WTC11 (cell line): ENCODE results near the gene NPAS3. TPM values are rescaled to one million over a fixed set of nuclear protein-coding genes. Genes with fewer than 3 reads are reported as not detected.

Experiments used
- ATAC-seq: fragments of 200-7000 bp; cut with Tn5 transposase; 2 replicates; pipeline ENCODE4 v1.10.0; 2021; ENCODE audit warnings: mild to moderate bottlenecking, moderate library complexity
- CTCF ChIA-PET: fragments of 300-600 bp; sonication (Branson Sonifier 250); formaldehyde crosslinking; loops from one replicate; lab custom pipeline; 2021; ENCODE audit warnings: antibody characterized with exemption; lab: Charles Lee
- POLR2A ChIA-PET: fragments of 350-600 bp; sonication (Branson Sonifier 250); formaldehyde crosslinking; loops from one replicate; lab custom pipeline; 2021; ENCODE audit warnings: antibody characterized with exemption; lab: Charles Lee
- DNase-seq: peaks from one replicate; pipeline ENCODE4 v3.0.0; 2021; ENCODE audit warnings: low spot score
- H3K27ac Mint-ChIP-seq: 2 replicates; pipeline ENCODE4 v1.8.0; 2021; ENCODE audit warnings: mixed read lengths
- H3K27me3 Mint-ChIP-seq: 2 replicates; pipeline ENCODE4 v1.8.0; 2021; ENCODE audit warnings: low read depth, mild to moderate bottlenecking, moderate library complexity, mixed read lengths
- H3K36me3 Mint-ChIP-seq: 2 replicates; pipeline ENCODE4 v1.8.0; 2021; ENCODE audit warnings: mixed read lengths
- H3K4me1 Mint-ChIP-seq: 2 replicates; pipeline ENCODE4 v1.8.0; 2022; ENCODE audit warnings: mixed read lengths
- H3K4me3 Mint-ChIP-seq: 2 replicates; pipeline ENCODE4 v1.8.0; 2021; ENCODE audit warnings: mild to moderate bottlenecking, moderate library complexity, mixed read lengths
- H3K9me3 Mint-ChIP-seq: 2 replicates; pipeline ENCODE4 v1.8.0; 2021; ENCODE audit warnings: mixed read lengths
- CBFB ChIP-seq: sonication (generic); formaldehyde crosslinking; IDR thresholded peaks from 2 replicates; pipeline ENCODE4 v1.8.1; 2022; ENCODE audit warnings: mild to moderate bottlenecking, low read depth, missing genetic modification reagents
- CREM ChIP-seq: sonication (generic); formaldehyde crosslinking; IDR thresholded peaks from 2 replicates; pipeline ENCODE4 v1.8.1; 2022; ENCODE audit warnings: mild to moderate bottlenecking, missing genetic modification reagents, moderate library complexity
- ELF4 ChIP-seq: sonication (generic); formaldehyde crosslinking; IDR thresholded peaks from 2 replicates; pipeline ENCODE4 v1.8.1; 2022; ENCODE audit warnings: low read depth, mild to moderate bottlenecking, moderate library complexity, missing genetic modification reagents
- EMX1 ChIP-seq: fragments of 250-450 bp; sonication (Bioruptor Pico); IDR thresholded peaks from 2 replicates; pipeline ENCODE4 v1.8.0; 2021; ENCODE audit warnings: mild to moderate bottlenecking
- ERG ChIP-seq: fragments of 250-450 bp; sonication (Bioruptor Pico); IDR thresholded peaks from 2 replicates; pipeline ENCODE4 v1.8.0; 2021; ENCODE audit warnings: mild to moderate bottlenecking
- GRHL2 ChIP-seq: fragments of 250-450 bp; sonication (Bioruptor Pico); IDR thresholded peaks from 2 replicates; pipeline ENCODE4 v1.8.0; 2022; ENCODE audit warnings: mild to moderate bottlenecking, moderate library complexity; ENCODE audit not compliant: insufficient replicate concordance, severe bottlenecking
- IRF1 ChIP-seq: sonication (generic); formaldehyde crosslinking; IDR thresholded peaks from 2 replicates; pipeline ENCODE4 v1.8.0; 2023; ENCODE audit warnings: missing genetic modification reagents
- JAZF1 ChIP-seq: fragments of 250-450 bp; sonication (Bioruptor Pico); IDR thresholded peaks from 2 replicates; pipeline ENCODE4 v1.9.0; 2021; ENCODE audit warnings: moderate library complexity, mild to moderate bottlenecking, inconsistent platforms
- NR2C2 ChIP-seq: sonication (generic); formaldehyde crosslinking; IDR thresholded peaks from 2 replicates; pipeline ENCODE4 v1.8.0; 2022; ENCODE audit warnings: mild to moderate bottlenecking, missing genetic modification reagents
- ZNF121 ChIP-seq: sonication (generic); formaldehyde crosslinking; IDR thresholded peaks from 2 replicates; pipeline ENCODE4 v1.8.0; 2023; ENCODE audit warnings: missing genetic modification reagents
- ZNF281 ChIP-seq: sonication (generic); formaldehyde crosslinking; IDR thresholded peaks from 2 replicates; pipeline ENCODE4 v1.8.0; 2023; ENCODE audit warnings: mild to moderate bottlenecking, missing genetic modification reagents
- ZNF317 ChIP-seq: sonication (generic); formaldehyde crosslinking; IDR thresholded peaks from 2 replicates; pipeline ENCODE4 v1.8.1; 2023; ENCODE audit warnings: low read depth, mild to moderate bottlenecking, moderate library complexity, missing genetic modification reagents, borderline replicate concordance
- ZNF423 ChIP-seq: fragments of 250-450 bp; sonication (Bioruptor Pico); IDR thresholded peaks from 2 replicates; pipeline ENCODE4 v2.1.2; 2022; ENCODE audit warnings: mild to moderate bottlenecking, moderate library complexity
- total RNA-seq: library from RNA; stranded (reverse); gene quantifications from 3 replicates; pipeline ENCODE4 v1.2.3, GENCODE V29; 2021
- TF ChIP-seq, protein P1 (sequence below): fragments of 250-450 bp; sonication (Bioruptor Pico); IDR thresholded peaks from 2 replicates; pipeline ENCODE4 v2.1.2; 2022; ENCODE audit warnings: mild to moderate bottlenecking, moderate library complexity
- TF ChIP-seq, protein P2 (sequence below): sonication (generic); formaldehyde crosslinking; conservative IDR thresholded peaks from 2 replicates; pipeline ENCODE4 v1.8.1; 2023; ENCODE audit warnings: mild to moderate bottlenecking, low read depth, missing genetic modification reagents, moderate library complexity

Gene NPAS3
- total RNA-seq, 1 experiment from 2014 or later, result 3.2 TPM

DNA sequence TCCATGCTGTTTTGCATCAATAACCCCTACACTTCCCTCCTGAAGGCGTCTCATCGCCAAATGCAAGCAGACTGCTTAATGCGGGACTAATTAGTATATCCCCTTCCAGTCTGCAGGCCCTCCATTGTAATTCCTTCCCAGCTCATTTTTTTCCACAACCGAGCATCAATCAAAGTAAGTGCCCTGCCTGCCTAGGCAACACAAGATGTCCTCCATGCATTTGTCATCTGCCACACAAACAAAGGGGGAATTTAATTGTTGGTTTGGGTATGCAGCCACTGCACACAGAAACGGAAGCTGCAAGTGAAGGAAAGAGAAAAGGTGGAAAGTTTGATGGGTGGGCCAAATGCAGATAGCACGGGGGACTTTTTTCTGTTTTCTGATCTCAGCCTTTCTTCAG lies 844.2 kb downstream of the NPAS3 start:
- Mint-ChIP-seq H3K4me1 (peaks cover 19% of the 10 kb centered on the region), H3K27me3 (no peaks in the 10 kb centered on the region), H3K9me3 (no peaks in the 10 kb centered on the region), H3K27ac (no peak overlapping the region), H3K36me3 (no peaks in the 10 kb centered on the region), H3K4me3 (no peak overlapping the region)
- DNase-seq (no peak), ATAC-seq (no peak)
- CTCF ChIA-PET, result interaction anchor here (1.2 to 1.5 kb wide), 2 partner anchors 10 to 107 kb away, joined by 6 to 8 read pairs; no protein-coding TSS in a partner anchor
- TF ChIP-seq ZNF281 (no peak), JAZF1 (CRISPR knock-in tag) (no peak), CREM (CRISPR knock-in tag) (no peak), ZNF317 (CRISPR knock-in tag) (no peak), ZNF423 (CRISPR knock-in tag) (no peak), GRHL2 (CRISPR knock-in tag) (no peak), ERG (CRISPR knock-in tag) (no peak), NR2C2 (CRISPR knock-in tag) (no peak), EMX1 (CRISPR knock-in tag) (no peak)
- TF ChIP-seq, protein P1, sequence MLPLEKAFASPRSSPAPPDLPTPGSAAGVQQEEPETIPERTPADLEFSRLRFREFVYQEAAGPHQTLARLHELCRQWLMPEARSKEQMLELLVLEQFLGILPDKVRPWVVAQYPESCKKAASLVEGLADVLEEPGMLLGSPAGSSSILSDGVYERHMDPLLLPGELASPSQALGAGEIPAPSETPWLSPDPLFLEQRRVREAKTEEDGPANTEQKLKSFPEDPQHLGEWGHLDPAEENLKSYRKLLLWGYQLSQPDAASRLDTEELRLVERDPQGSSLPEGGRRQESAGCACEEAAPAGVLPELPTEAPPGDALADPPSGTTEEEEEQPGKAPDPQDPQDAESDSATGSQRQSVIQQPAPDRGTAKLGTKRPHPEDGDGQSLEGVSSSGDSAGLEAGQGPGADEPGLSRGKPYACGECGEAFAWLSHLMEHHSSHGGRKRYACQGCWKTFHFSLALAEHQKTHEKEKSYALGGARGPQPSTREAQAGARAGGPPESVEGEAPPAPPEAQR (CRISPR knock-in tag), result no peak
- POLR2A ChIA-PET, result no interaction called here

DNA sequence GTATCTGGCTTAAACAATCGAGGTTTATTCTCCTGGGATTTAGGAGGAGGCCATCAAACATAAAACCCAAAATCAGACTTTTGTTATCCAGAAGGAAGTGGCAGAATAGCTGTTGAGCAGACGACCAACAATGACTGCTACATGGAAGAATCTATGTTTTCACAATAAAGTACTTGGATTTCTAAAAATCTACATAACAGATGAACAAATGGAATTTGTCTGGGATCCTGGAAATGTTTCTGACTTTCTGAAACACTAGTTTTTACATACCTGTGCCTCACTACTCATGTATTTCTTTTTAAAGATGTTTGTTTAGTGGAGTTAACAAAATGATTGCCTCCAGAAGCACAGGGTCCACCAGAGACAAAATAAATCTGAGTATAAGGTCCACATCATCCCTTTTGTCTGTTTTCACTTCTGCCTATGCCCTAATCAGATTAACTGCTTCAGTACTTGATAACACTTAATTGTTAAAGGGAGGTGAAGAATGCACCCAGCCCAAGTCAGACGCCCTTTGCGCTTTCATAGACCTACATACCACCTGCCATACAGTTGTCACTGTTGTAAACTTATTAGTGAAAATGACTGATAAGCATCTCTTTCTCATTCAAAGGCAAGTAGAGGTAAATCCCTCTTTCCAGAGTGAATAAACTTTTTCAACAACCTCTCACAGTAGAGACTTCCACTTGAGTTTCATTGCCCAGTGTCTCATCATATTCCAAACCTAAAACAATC lies 847.6 kb downstream of the NPAS3 start:
- CTCF ChIA-PET, result no interaction called here

More for the DNA sequence above, 847.6 kb downstream of the NPAS3 start:
- peaks cover 26% of the 10 kb centered on the region for H3K4me1 Mint-ChIP-seq
- DNase-seq (no peak), ATAC-seq (no peak)
- no peak overlapping the region for H3K27ac Mint-ChIP-seq
- no peak overlapping the region for H3K4me3 Mint-ChIP-seq
- no peaks in the 10 kb centered on the region for H3K27me3 Mint-ChIP-seq
- no peaks in the 10 kb centered on the region for H3K9me3 Mint-ChIP-seq
- H3K36me3 Mint-ChIP-seq, result no peaks in the 10 kb centered on the region
- no peak for TF ChIP-seq IRF1 (CRISPR knock-in tag)
- TF ChIP-seq, protein P2, sequence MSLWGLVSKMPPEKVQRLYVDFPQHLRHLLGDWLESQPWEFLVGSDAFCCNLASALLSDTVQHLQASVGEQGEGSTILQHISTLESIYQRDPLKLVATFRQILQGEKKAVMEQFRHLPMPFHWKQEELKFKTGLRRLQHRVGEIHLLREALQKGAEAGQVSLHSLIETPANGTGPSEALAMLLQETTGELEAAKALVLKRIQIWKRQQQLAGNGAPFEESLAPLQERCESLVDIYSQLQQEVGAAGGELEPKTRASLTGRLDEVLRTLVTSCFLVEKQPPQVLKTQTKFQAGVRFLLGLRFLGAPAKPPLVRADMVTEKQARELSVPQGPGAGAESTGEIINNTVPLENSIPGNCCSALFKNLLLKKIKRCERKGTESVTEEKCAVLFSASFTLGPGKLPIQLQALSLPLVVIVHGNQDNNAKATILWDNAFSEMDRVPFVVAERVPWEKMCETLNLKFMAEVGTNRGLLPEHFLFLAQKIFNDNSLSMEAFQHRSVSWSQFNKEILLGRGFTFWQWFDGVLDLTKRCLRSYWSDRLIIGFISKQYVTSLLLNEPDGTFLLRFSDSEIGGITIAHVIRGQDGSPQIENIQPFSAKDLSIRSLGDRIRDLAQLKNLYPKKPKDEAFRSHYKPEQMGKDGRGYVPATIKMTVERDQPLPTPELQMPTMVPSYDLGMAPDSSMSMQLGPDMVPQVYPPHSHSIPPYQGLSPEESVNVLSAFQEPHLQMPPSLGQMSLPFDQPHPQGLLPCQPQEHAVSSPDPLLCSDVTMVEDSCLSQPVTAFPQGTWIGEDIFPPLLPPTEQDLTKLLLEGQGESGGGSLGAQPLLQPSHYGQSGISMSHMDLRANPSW, result no peak
- no peak for TF ChIP-seq CBFB (CRISPR knock-in tag)
- TF ChIP-seq ELF4 (CRISPR knock-in tag), result no peak
- no peak for TF ChIP-seq ZNF423 (CRISPR knock-in tag)
- no peak for TF ChIP-seq ZNF121 (CRISPR knock-in tag)
- POLR2A ChIA-PET, result no interaction called here
